K562 (cell line): Measurements from ENCODE around the gene IGLON5. TPM values are rescaled to one million over a fixed set of nuclear protein-coding genes. Genes with fewer than 3 reads are reported as not detected.

Experiments
- ATF7 ChIP-seq: fragments of 450-650 bp; IDR thresholded peaks from 2 replicates; pipeline ENCODE4 v1.7.1; 2014; ENCODE audit warnings: mild to moderate bottlenecking, moderate library complexity
- FUS ChIP-seq: fragments of 200-400 bp; formaldehyde crosslinking; optimal IDR thresholded peaks from 2 replicates; pipeline ENCODE3; 2017; ENCODE audit warnings: low read depth, low read length
- HBP1 ChIP-seq: fragments of 450-650 bp; formaldehyde crosslinking; IDR thresholded peaks from 2 replicates; pipeline ENCODE4 v1.4.0; 2022; ENCODE audit warnings: missing genetic modification characterization
- HNRNPLL ChIP-seq: fragments of 200-400 bp; formaldehyde crosslinking; IDR thresholded peaks from 2 replicates; pipeline ENCODE4 v1.6.1; 2017; ENCODE audit warnings: low read length, low read depth, mild to moderate bottlenecking; ENCODE audit not compliant: poor library complexity, severe bottlenecking
- HSF4 ChIP-seq: fragments of 250-450 bp; sonication (Bioruptor Pico); IDR thresholded peaks from 2 replicates; pipeline ENCODE4 v2.1.2; 2022; ENCODE audit warnings: mild to moderate bottlenecking, moderate library complexity, borderline replicate concordance
- KDM5B ChIP-seq: fragments of 200-600 bp; sonication (generic); IDR thresholded peaks from 2 replicates; pipeline ENCODE4 v1.6.1; 2012; ENCODE audit warnings: low read depth, mild to moderate bottlenecking, moderate library complexity, low read length, control low read depth, inconsistent platforms; ENCODE audit not compliant: insufficient replicate concordance
- MAFF ChIP-seq: IDR thresholded peaks from 2 replicates; pipeline ENCODE4 v1.6.1; 2012; ENCODE audit warnings: low read length, improper control_type of control experiment
- MIER1 ChIP-seq: fragments of 450-650 bp; IDR thresholded peaks from 2 replicates; pipeline ENCODE4 v1.6.1; 2016; ENCODE audit warnings: antibody characterized with exemption, mild to moderate bottlenecking, low read depth
- MTF1 ChIP-seq: fragments of 250-450 bp; sonication (Bioruptor Pico); IDR thresholded peaks from 2 replicates; pipeline ENCODE4 v1.9.0; 2021; ENCODE audit warnings: moderate library complexity, mild to moderate bottlenecking, inconsistent platforms, borderline replicate concordance
- MXD1 ChIP-seq: fragments of 250-450 bp; sonication (Bioruptor Pico); IDR thresholded peaks from 2 replicates; pipeline ENCODE4 v1.8.0; 2021; ENCODE audit warnings: borderline replicate concordance, mild to moderate bottlenecking, moderate library complexity; ENCODE audit not compliant: poor library complexity, severe bottlenecking
- PHF20 ChIP-seq: fragments of 450-650 bp; IDR thresholded peaks from 2 replicates; pipeline ENCODE4 v1.6.1; 2018; ENCODE audit not compliant: partially characterized antibody
- PHTF2 ChIP-seq: fragments of 250-450 bp; sonication (Bioruptor Pico); IDR thresholded peaks from 2 replicates; pipeline ENCODE4 v1.5.0; 2021; ENCODE audit warnings: mild to moderate bottlenecking
- POU5F1 ChIP-seq: fragments of 150-350 bp; IDR thresholded peaks from 2 replicates; pipeline ENCODE4 v1.6.1; 2014; ENCODE audit warnings: borderline replicate concordance, low read length, low read depth, mild to moderate bottlenecking; ENCODE audit not compliant: partially characterized antibody
- RAD51 ChIP-seq: fragments of 450-650 bp; IDR thresholded peaks from 2 replicates; pipeline ENCODE4 v1.7.1; 2016; ENCODE audit warnings: low read depth, mild to moderate bottlenecking, borderline replicate concordance
- RBBP5 ChIP-seq: fragments of 200-600 bp; sonication (generic); IDR thresholded peaks from 2 replicates; pipeline ENCODE4 v1.6.1; 2012; ENCODE audit warnings: borderline replicate concordance, mild to moderate bottlenecking, low read length, control low read depth, inconsistent platforms; ENCODE audit not compliant: insufficient read depth, poor library complexity, severe bottlenecking
- SOX6 ChIP-seq: fragments of 450-650 bp; IDR thresholded peaks from 2 replicates; pipeline ENCODE4 v1.6.1; 2014; ENCODE audit warnings: mild to moderate bottlenecking
- SRSF1 ChIP-seq: fragments of 200-400 bp; formaldehyde crosslinking; IDR thresholded peaks from 2 replicates; pipeline ENCODE4 v1.6.1; 2017; ENCODE audit warnings: mild to moderate bottlenecking, low read depth, low read length, moderate library complexity
- TEAD4 ChIP-seq, 2 experiments: sonication (generic) in 1 of 2; formaldehyde crosslinking in 1 of 2; IDR thresholded peaks; 2 replicates each; pipeline versions ENCODE4 v1.6.1 to v1.8.0; 2012 to 2022; ENCODE audit warnings: borderline replicate concordance in 1 of 2, inconsistent platforms in 1 of 2, low read length in 1 of 2, mild to moderate bottlenecking in 1 of 2, missing genetic modification reagents in 1 of 2
- ZBTB7A ChIP-seq: IDR thresholded peaks from 2 replicates; pipeline ENCODE4 v1.6.1; 2011; ENCODE audit warnings: low read depth, mild to moderate bottlenecking, low read length, moderate library complexity, borderline replicate concordance; ENCODE audit not compliant: control insufficient read depth
- ZMIZ1 ChIP-seq, 2 experiments: fragments of 150-350 bp in 1 of 2; IDR thresholded peaks; 2 replicates each; pipeline ENCODE4 v1.6.1; 2012 to 2016; ENCODE audit warnings: low read depth in 2 of 2, low read length in 2 of 2, mild to moderate bottlenecking in 1 of 2, moderate library complexity in 1 of 2
- ZNF184 ChIP-seq: sonication (generic); formaldehyde crosslinking; IDR thresholded peaks from 2 replicates; pipeline ENCODE4 v1.5.0; 2020; ENCODE audit warnings: missing genetic modification reagents
- polyA plus RNA-seq, 8 experiments: library from polyadenylated mRNA; depleted of rRNA in 4 of 8; stranded (reverse) in 5 of 8; unstranded in 3 of 8; fragments of >200 nt; fragmentation: Nextera tagmentation in 2 of 8; fragmentation: Illumina TruSeq in 1 of 8; extraction: Ambion mirVana in 2 of 8; extraction: Trizol in 1 of 8; gene quantifications; 2 replicates each; pipeline versions ENCODE4 v1.2.1 to v1.2.3, GENCODE V29; 2011 to 2014; ENCODE audit warnings: inconsistent platforms in 1 of 8, missing spikeins in 1 of 8
- total RNA-seq, 7 experiments: library from RNA; depleted of rRNA in 6 of 7; stranded (reverse); fragments of >200 nt in 6 of 7; fragmentation: Illumina TruSeq in 2 of 7; extraction: Trizol in 2 of 7; gene quantifications; 2 replicates each; pipeline versions ENCODE4 v1.2.1 to v1.2.3, GENCODE V29; 2011 to 2021; ENCODE audit warnings: low replicate concordance in 1 of 7

The IGLON5 gene
- total and polyA plus RNA-seq, 9 of the 15 experiments (the other 6 are each of a cell fraction or from before 2014, with no cell fraction given) = 0.03 to 0.22 (median 0.14) TPM; not detected in 2

- 0 out of 4 replicates have a peak, but pooled peaks of 1 of the 2 experiments have one; percentile 29 for TF ChIP-seq ZMIZ1 (IDR thresholded peaks at IDR 0.05; ENCODE audit: low read depth in 2 of 2, low read length in 2 of 2)
- no peak for TF ChIP-seq MIER1
- no peak for TF ChIP-seq ZNF184 (CRISPR knock-in tag)
- no peak for TF ChIP-seq RAD51
- peak; percentile 23; the same call in 1 of the 2 replicates for TF ChIP-seq ATF7
- TF ChIP-seq HSF4 (CRISPR knock-in tag) = no peak
- no peak for TF ChIP-seq FUS
- peak; percentile 89 for TF ChIP-seq KDM5B
- TF ChIP-seq HNRNPLL = peak; percentile 46
- no peak for TF ChIP-seq SRSF1
- no peak for TF ChIP-seq HBP1 (CRISPR knock-in tag)
- TF ChIP-seq TEAD4 (IDR thresholded peaks at IDR 0.05; ENCODE audit: low read length) = no peak
- no peak for TF ChIP-seq TEAD4 (CRISPR knock-in tag; IDR thresholded peaks at IDR 0.05; ENCODE audit: borderline replicate concordance)
- no peak for TF ChIP-seq MAFF
- peak; percentile 34 for TF ChIP-seq PHF20
- no peak for TF ChIP-seq POU5F1
- TF ChIP-seq ZBTB7A = 0 out of 2 replicates have a peak, but pooled peaks have one; percentile 44
- TF ChIP-seq RBBP5 = no peak
- no peak for TF ChIP-seq SOX6
- no peak for TF ChIP-seq PHTF2
- TF ChIP-seq MXD1 (CRISPR knock-in tag) = no peak
- TF ChIP-seq MTF1 (CRISPR knock-in tag) = no peak
Measured at GRCh38 chr19:51327066-51328001, 15.9 kb downstream of the IGLON5 start (continued).
